Ovary (tissue), 9 donors: Measurements from ENCODE around the gene CLIC4. TPM values are rescaled to one million over a fixed set of nuclear protein-coding genes. Genes with fewer than 3 reads are reported as not detected.

Source experiments
- DNase-seq, 5 donors: peaks; one replicate each; pipeline ENCODE4 v3.0.0-alpha.2; 2019 to 2020
- H3K27ac ChIP-seq, 2 donors: fragments of 200-600 bp; one replicate each; pipeline versions ENCODE4 v1.5.1 to v1.8.0; 2019 to 2022
- H3K27me3 ChIP-seq: fragments of 200-600 bp; one replicate; pipeline ENCODE4 v1.8.0; 2022
- H3K36me3 ChIP-seq: fragments of 200-600 bp; sonication (generic); one replicate; pipeline ENCODE4 v1.5.1; 2019
- H3K4me1 ChIP-seq: one replicate; pipeline ENCODE4 v1.8.1; 2013; ENCODE audit warnings: mild to moderate bottlenecking, moderate library complexity; ENCODE audit not compliant: insufficient read depth
- H3K4me3 ChIP-seq: fragments of 200-600 bp; sonication (generic); one replicate; pipeline ENCODE4 v1.5.1; 2017
- H3K9me3 ChIP-seq, 2 donors: fragments of 200-600 bp in 1 of 2; sonication (generic) in 1 of 2; one replicate each; pipeline versions ENCODE4 v1.5.1 to v1.8.1; 2013 to 2019; ENCODE audit warnings: mild to moderate bottlenecking in 1 of 2, moderate library complexity in 1 of 2
- EP300 ChIP-seq: sonication (generic); formaldehyde crosslinking; IDR thresholded peaks from one replicate; pipeline ENCODE4 v1.6.1; 2017; ENCODE audit warnings: antibody characterized with exemption
- POLR2A ChIP-seq: fragments of 450-650 bp; IDR thresholded peaks from one replicate; pipeline ENCODE4 v1.6.1; 2017; ENCODE audit warnings: antibody characterized with exemption, mild to moderate bottlenecking, moderate library complexity
- WGBS, 3 donors: extraction: QIAGEN DNeasy Blood & Tissue Kit in 1 of 3; methylation state at CpG; one replicate each; pipeline versions ENCODE4 v1.1.5 to v1.1.7; 2013 to 2017; 5-methylcytosine and 5-hydroxymethylcytosine counted together
- intact Hi-C, 4 donors: fragments of 100-400 bp; cut with DNase I; formaldehyde crosslinking; loops; one replicate each; pipeline versions ENCODE4 v1.11.0 to v1.15.1; 2022 to 2023
- polyA plus RNA-seq, 2 donors: library from polyadenylated mRNA; stranded (reverse); fragments of 200-250 nt in 1 of 2; fragments of 350-450 nt in 1 of 2; fragmentation: Illumina TruSeq in 1 of 2; extraction: RNeasy Lipid Tissue Mini Kit (QIAGEN cat#74804) in 1 of 2; gene quantifications; one replicate each; pipeline ENCODE4 v1.2.3, GENCODE V29; 2013 to 2014
- total RNA-seq, 7 donors: library from RNA; depleted of rRNA in 2 of 7; stranded (reverse); fragments of >200 nt in 2 of 7; fragmentation: NEBNext Ultra II Directional in 3 of 7; extraction: Animal tissue kit (Norgen Biotek cat#: 25700) in 3 of 7; gene quantifications; one replicate each; pipeline versions ENCODE4 v1.1.0 to v1.2.4, GENCODE V29; 2016 to 2023
- TF ChIP-seq, protein P1 (sequence below), 3 donors: fragments of 450-650 bp in 2 of 3; fragments of 200-600 bp in 1 of 3; IDR thresholded peaks; one replicate each; pipeline versions ENCODE4 v1.5.1 to v1.8.0; 2016 to 2022; ENCODE audit warnings: antibody characterized with exemption in 3 of 3, mild to moderate bottlenecking in 1 of 3
- donor health status: DM: no; HTN: no; CAD: no; lungs with moderate emphysema.
- donor health status: DM: no; HTN: no; CAD: no.
- donor health status: Bipolar disorder and iron deficiency.
- donor health status: DM: yes; HTN: yes; CAD: no.
- donor health status: DM: no; HTN: no; CAD: no.
- donor health status: DM: yes; HTN: yes; CAD: no.

CLIC4 gene
- total and polyA plus RNA-seq, 9 donors, result 53.6 to 209 (median 125) TPM

DNA sequence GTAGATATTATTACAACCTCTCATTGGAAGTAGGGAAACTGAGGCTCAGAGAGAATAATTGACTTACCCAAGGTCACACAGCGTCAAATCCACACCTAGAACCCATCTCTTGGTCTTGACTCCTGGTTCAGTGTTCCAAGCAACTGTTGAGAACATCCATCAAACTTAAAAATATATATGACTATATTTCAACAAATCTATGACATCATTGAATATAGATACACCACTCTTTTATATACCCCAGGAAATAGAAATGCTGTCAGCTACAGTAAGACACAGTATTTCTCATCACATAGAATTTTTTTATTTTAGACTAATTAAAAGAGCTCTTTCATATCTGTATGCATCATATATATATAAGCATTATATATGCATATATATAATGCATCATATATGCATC is 127.9 kb downstream of the CLIC4 start:
- H3K27ac ChIP-seq, result no peak overlapping the region
- H3K27me3 ChIP-seq, result no peaks in the 10 kb centered on the region
- H3K4me1 ChIP-seq, result no peaks in the 10 kb centered on the region
- intact Hi-C loops, result no loop called here
- no peak overlapping the region for H3K4me3 ChIP-seq
- no peak for DNase-seq
- no peaks in the 10 kb centered on the region for H3K9me3 ChIP-seq
- TF ChIP-seq, protein P1, sequence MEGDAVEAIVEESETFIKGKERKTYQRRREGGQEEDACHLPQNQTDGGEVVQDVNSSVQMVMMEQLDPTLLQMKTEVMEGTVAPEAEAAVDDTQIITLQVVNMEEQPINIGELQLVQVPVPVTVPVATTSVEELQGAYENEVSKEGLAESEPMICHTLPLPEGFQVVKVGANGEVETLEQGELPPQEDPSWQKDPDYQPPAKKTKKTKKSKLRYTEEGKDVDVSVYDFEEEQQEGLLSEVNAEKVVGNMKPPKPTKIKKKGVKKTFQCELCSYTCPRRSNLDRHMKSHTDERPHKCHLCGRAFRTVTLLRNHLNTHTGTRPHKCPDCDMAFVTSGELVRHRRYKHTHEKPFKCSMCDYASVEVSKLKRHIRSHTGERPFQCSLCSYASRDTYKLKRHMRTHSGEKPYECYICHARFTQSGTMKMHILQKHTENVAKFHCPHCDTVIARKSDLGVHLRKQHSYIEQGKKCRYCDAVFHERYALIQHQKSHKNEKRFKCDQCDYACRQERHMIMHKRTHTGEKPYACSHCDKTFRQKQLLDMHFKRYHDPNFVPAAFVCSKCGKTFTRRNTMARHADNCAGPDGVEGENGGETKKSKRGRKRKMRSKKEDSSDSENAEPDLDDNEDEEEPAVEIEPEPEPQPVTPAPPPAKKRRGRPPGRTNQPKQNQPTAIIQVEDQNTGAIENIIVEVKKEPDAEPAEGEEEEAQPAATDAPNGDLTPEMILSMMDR (IDR thresholded peaks at IDR 0.05), result no peak
- TF ChIP-seq POLR2A (no peak), EP300 (no peak)
- no peaks in the 10 kb centered on the region for H3K36me3 ChIP-seq
- 72 to 86% (median 73%) methylated on average over 1 of the region's 1 CpG for WGBS, 3 donors

DNA sequence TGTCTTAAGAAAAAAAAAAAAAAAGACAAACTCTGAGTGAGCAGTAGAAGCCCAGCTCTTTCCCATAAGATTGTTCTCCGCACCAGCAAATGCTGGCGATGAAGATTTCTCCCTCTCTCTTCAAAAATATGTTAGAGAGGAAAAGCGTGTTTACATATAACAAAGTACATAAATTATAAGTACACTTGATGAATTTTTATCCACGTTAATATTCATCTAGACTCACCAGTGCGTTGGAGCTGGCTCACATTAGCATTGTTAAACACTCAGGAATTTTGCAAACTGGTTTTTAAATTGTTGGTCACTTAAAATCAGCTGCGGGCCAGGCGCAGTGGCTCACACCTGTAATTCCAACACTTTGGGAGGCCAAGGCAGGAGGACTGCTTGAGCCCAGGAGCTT is 128.8 kb downstream of the CLIC4 start:
- intact Hi-C loops, result no loop called here
- no peak overlapping the region for H3K4me3 ChIP-seq
- H3K9me3 ChIP-seq, result no peaks in the 10 kb centered on the region
- TF ChIP-seq POLR2A, result no peak
- TF ChIP-seq, protein P1 (IDR thresholded peaks at IDR 0.05), result no peak
- H3K27ac ChIP-seq, result no peak overlapping the region
- no peaks in the 10 kb centered on the region for H3K36me3 ChIP-seq
- WGBS, 3 donors, result 81 to 84% (median 82%) methylated on average over 7 of the region's 7 CpGs
- H3K4me1 ChIP-seq, result no peaks in the 10 kb centered on the region
- H3K27me3 ChIP-seq, result no peaks in the 10 kb centered on the region
- no peak for DNase-seq

DNA sequence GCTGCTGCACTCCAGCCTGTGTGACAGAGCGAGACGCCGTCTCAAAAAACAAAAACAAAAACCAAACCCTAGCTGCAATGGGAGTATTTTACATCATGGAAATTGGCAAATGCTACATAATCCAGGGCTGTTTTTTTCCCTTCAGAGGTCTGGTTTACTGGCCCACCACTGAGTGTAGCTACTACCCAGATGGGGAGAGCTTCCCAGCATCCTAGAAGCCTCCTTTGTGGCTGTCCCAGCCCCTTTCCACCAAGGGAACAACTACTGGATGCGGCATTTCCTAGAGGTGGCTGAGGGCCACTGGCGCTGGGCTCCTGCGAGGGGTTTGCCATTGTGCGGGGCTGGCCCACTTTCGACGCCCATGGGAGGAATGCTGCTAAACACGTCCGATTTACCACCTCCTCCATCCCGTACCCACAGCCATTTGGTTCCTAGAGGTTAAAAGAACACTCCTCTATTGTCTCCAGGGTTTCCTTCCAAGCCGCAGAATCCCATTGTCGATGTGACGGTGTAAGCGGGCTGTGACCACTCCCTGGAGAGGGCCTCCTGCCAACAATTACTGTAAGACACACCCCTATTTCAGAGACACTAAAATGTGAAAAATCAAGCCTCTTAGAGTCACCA is 129.5 kb downstream of the CLIC4 start:
- Histone ChIP-seq H3K4me1 (no peaks in the 10 kb centered on the region), H3K27ac (no peak overlapping the region), H3K36me3 (no peaks in the 10 kb centered on the region), H3K27me3 (no peaks in the 10 kb centered on the region), H3K9me3 (no peaks in the 10 kb centered on the region), H3K4me3 (no peak overlapping the region)
- TF ChIP-seq EP300 (no peak), POLR2A (no peak)
- TF ChIP-seq, protein P1 (IDR thresholded peaks at IDR 0.05), result no peak
- 43% methylated on average over 16 of the region's 16 CpGs for WGBS, 3 donors
- intact Hi-C loops, result no loop called here
- DNase-seq, result no peak

DNA sequence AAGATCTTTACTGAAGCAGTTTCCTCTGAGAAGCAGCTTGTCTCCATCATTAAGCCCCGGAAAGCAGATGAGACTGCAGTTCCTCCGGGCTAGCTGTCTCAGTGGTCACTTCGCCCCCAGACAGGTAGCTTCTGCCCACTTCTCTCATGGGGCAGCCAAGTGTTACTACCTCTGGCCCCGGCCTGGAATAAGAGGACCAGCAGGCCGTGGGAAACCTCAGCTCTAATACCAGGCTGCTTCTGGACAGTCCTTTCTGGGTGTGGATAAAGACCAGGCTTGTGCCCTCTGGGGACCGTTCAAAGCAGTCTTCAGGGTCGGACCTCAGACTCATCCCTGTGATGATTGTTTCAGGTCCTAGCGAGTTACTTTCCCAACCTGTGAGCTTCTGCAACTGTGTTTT is 130.0 kb downstream of the CLIC4 start:
- no peaks in the 10 kb centered on the region for H3K4me1 ChIP-seq
- TF ChIP-seq, protein P1 (IDR thresholded peaks at IDR 0.05), result no peak
- no peak for TF ChIP-seq EP300
- TF ChIP-seq POLR2A, result no peak
- H3K9me3 ChIP-seq, result no peaks in the 10 kb centered on the region
- whole genome bisulfite sequencing, 3 donors, result 44 to 59% (median 54%) methylated on average over 8 of the region's 8 CpGs
- intact Hi-C loops, result no loop called here
- DNase-seq, result no peak
- no peak overlapping the region for H3K27ac ChIP-seq
- H3K36me3 ChIP-seq, result no peaks in the 10 kb centered on the region
- H3K4me3 ChIP-seq, result no peak overlapping the region
- H3K27me3 ChIP-seq, result no peaks in the 10 kb centered on the region
